NOMO-1 treated with dmso at 0.1 percent for 144 hours (cell line): ENCODE results near the gene PHC2.
A peak's percentile ranks its signal among the peaks of the same experiment; 100 is the strongest.

Source experiments
- DNase-seq: peaks from one replicate; lab custom pipeline; 2025; ENCODE audit not compliant: unreplicated experiment; lab: John Stamatoyannopoulos, UW

PHC2 gene

DNA sequence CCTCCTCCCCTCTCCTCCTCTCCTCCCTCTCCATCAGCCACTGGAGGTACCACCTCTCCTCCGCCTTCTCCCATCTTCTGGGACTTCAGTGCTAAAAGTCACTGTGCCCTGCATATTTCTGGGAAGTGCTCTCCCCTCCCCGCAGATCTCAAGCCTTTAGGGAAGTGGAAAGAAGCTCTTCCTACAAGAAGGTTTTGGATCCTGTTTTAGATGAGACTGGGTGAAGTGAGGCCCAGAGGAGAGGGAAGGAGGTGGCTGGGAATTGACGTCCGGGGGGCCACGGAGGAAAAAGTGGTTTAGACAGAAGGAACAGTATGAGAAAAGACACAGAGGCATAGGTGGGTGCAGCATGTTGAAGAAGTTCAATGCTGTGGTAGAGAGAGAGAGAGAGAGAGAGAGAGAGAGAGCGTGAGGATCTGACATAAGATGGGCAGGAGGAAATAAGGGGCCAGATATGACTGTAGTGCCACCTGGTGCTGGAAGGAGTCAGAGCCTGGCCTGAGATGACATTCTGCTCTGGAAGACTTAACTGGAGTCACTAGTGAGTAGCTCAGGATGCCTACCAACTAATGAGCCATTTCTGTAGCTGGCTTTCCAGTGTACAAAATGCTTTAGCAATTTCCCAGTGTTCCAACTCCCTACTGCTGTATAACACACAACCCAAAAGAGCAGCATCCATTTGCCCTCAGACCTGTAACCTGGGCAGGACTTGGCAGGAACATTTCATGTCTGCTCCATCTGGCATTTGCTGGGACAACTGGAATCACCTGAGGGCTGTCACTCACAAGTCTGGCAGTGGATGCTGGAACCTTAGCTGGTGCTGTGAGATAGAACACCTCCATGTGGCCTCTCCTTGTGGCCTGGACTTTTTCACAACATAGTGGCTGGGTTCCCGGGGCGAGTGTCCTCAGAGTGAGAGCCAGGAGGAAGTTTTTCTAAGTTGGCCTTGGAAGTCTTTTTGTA lies 24.9 kb upstream of the PHC2 start:
- peak; percentile 71 for DNase-seq

DNA sequence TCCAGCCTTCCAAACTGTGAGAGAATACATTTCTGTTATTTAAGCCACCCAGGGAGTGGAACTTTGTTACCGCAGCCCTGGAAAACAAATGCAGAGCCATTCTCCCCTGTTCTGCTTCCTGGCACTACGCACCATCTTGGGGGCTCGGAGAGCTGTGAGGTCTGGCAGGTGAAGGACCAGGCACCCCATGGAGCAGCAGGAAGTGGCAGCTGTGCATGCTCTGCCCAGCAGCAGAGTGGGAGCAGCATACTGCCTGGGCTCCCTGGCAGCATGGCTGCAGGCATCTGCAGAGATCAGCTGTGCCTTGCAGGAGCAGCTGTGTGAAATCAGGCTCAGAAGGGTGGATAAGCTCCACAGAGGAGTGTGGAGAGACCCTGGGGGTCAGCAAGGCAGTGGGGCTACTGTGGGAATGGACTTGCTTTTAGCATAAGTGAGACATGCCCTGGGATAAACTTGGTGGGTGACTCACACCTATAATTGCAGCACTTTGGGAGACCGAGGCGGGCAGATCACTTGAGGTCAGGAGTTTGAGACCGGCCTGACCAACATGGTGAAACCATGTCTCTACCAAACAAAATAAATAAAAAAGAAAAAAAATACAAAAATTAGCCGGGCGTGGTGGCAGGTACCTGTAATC lies 23.9 kb upstream of the PHC2 start:
- DNase-seq = no peak

DNA sequence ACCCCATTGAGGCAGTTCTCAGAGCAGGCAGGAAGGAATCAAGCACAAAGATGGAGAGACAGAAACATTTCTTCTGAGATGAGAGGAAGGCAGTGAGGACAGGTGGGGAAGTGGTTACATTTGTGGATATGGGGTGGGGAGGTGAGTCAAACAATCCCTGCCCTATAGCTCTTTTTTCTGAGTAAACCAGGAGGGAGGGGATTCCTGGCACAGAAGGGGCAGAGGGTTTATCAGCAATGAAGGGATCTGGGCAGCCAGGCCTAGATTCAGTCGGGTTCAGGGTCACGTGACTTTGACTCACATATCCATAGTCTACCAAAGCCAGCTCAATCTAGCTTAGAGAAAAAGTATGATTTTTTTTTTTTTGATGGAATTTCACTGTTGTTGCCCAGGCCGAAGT lies 15.7 kb upstream of the PHC2 start:
- DNase-seq = no peak

DNA sequence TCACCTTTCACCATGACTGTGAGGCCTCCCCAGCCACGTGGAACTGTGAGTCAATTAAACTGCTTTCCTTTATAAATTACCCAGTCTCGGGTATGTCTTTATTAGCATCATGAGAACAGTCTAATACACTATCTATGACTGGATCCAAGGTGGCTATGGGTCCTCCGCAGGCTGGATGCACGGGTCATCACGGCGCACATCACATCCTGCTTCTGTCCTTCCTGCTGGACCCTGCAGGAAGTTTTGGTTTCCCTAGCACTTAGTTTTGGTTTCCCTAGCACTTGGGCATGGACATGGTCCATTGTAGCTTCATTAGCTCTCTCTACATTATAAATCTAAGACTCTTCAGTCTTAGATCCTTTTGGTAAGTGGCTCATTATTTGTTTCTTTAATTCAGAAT lies 14.2 kb upstream of the PHC2 start:
- no peak for DNase-seq

DNA sequence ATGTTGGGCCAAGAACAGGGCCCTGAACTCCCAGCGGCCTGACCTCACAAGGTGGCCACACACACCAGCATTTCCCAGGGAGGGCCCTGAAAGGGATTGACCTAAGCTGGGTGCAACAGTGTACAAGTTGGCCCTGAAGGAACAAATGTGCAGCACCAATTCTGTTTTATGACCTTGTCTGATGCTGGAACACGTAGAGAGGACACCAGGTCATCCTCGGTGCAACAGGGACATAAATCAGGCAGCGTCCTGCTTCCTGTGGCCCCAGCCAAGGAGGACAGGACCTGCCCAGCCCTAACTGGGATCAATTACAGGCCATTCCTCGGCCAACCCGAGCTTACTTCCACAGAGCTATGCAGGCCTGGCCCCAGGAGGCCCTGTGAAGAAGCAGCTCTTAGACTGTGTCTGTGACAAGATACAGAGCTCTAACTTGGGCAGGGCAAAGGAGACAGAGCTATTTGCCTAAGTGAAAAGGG lies 12.8 kb upstream of the PHC2 start:
- DNase-seq = no peak

DNA sequence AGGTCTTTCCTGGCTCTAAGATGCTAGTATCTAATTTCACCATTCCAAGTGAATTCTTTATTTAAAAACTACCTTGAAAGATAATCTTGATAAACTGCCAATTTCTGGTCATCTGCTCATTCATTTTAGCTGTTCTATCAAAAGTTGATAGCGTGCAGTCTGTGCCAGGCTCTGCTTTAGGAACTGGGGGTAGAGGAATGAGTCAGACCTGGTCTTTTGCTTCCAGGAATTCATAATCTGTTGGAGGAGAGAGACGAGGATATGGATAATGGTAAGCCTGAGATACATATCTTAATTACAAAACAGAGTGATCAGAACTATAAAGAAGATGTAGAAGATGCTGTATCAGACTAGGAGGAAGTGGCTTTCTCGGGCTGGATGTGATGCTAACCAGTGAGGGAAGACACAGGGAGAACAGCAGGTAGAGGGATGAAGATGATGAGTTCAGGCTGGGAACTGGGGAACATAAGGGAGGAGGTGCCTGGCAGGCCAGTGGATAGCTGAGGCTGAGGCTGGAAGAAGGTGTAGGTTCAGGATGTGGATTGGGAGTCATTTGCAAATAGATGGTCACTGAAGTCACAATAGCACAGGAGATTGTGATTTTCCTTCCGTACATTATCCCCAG lies 12.3 kb upstream of the PHC2 start:
- no peak for DNase-seq

DNA sequence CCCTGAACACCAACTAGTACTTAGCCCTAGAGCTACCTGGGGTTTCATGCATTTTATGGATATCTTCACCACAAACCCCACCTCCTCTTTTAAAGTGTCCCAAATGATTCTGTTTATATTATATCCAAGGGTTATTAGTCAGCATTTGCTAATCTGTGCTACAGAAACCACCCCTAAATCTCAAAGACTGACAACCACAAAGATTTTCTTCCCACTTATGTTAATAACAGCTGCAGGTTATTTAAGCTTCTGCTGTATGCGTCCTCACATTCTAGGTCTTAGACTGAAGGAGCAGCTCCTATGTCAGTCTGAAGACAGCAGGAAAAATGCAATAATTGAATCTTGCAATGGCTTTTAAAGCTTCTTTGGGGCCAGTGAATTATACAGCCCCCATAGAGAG lies 11.2 kb upstream of the PHC2 start:
- no peak for DNase-seq

DNA sequence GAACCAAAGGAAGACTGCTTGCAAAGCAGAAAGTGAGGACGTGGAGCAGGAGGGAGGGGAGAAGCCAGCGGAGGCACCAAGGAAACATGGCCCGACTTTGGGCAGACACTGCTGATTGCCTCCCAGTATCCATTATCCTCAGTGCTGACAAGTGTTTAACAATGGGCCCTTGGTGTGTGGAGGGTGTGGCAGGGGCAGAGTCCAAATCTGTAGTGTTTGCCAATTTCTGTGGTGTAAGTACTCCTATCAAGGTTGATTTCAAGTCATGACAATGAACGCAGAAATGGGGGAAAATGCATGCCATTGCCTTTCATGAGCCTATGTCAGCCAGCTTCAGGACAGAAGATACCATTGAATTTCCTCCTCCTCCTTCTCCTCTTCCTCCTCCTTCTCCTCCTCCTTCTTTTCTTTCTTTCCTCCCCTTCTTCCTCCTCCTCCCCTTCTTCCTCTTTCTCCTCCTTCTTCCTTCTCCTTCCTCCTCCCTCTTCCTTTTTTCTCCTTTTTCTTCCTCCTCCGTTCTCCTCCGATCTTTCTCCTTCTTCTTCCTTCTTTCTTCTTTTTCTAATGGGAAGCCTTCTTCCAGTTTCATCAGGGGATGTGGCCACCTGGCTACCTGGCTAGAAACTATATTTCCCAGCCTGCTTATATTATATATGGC lies 10.3 kb upstream of the PHC2 start:
- DNase-seq = no peak

DNA sequence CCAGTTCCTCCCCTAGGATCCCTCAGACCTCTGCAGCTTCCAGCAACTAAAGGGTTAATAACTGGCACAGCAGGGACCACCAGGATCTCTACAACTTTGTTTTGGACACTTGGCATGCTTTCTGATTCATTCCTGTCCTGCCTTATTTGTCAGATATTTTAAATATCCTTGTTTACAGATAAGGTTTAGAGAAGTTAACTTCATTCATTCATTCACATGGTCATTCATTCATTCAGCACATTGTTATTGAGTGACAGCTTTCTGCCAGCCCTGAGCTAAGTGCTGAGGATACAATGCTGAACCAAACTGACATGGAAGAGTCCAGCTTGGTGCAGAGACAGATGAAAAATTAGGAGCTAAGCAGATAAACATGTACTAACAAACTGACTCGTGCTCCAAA lies 8.8 kb upstream of the PHC2 start:
- DNase-seq = no peak

DNA sequence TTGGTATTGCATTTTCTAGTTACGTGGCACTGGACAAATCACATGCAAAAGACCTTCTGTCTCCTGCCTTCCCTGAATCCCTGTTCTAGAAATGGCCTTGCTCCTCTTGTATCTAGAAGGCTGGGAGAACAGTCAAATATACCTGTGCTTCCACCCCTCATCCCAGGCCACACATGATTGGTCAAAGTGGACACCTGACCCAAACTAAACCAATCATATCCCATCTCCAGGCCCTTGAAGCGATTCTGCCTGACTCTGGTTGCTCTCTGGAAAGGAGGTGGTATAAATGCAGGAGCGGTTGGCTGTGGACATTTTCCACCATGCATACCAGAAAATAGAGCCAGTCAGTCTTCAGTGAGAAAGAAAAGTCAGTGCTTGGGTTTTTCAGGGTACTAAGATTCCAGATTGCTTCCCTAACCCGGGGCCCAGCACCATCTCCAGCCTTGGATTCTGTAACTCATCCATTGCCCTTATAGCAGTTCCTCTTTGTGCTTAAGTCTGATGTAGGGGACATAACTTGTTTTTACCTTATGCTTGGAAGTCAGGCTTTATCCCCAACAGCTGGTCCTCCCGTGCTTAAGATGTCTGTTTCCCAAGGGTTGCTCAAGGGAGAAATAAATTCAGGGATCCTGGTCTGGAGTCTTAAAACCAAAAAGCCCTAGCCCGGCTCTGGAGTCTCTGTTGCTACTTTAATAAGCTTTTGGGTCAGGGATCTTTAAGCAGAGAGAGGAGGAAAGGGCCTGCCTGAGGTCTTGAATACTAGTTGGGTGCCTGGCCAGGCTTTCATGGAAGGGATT lies 7.7 kb upstream of the PHC2 start:
- DNase-seq = no peak

DNA sequence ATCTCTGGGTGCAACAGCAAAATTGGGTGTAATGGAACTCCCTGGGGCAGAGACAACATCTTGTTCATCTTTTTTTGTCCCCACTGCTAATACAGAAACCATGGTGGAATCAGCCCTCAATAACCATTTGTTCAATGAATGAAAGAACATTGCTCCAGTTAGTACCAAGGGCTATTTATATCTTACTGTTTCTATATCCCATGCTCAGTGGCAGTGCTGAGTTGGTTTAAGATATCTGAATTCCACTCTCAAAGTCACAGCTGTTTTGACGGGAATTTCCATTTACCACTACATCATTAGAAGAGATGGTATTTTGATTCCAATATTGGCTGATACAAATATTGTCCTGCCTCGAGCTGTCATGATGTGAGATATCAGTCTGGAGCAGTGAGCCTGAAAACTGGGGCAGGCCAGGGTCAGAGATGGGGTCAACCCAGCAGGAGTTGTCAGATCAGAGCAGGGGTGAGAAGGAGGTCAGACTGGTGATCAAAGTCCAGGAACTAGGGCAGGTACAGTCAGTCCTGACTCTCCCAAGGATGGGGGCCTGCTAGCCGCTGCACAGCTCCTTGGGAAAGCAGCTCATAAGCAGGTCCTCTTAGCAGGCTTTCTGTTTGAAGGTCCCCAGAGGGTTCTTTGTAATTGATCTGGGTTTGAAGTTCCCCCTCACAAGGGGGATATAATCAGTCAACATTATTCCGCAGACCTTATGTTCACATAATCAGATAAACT lies 5.8 kb upstream of the PHC2 start:
- DNase-seq = no peak

DNA sequence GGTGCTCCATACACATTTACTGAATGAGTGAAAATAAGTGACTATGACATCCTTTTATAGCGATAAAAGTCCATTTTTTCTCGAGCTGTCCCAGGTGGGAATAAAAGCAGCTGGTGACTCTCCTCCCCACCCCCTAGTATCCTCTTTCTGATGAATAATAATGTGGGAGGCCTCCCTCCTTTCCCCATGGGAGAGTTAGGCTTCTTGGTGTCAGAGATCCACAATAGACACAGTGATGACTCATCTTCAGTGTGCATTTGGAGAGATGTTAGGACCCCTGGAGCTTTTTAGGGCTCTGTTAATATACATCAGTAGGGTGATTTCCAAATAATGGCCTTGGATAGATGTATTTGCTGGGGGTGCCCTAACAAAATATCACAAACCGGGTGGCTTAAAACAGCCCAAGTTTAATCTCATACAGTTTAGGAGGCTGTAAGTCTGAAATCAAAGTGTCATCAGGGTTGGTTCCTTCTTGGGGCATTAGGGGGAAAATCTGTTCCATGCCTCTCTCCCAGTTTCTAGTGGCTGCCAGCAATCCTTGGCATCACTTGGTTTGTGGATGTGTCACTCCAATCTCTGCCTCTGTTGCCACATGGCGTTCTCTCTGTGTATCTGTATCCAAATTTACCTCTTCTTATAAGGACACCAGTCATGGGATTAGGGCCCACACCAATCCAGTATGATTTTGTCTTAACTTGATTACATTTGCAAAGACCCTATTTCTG lies 4.4 kb upstream of the PHC2 start:
- no peak for DNase-seq

DNA sequence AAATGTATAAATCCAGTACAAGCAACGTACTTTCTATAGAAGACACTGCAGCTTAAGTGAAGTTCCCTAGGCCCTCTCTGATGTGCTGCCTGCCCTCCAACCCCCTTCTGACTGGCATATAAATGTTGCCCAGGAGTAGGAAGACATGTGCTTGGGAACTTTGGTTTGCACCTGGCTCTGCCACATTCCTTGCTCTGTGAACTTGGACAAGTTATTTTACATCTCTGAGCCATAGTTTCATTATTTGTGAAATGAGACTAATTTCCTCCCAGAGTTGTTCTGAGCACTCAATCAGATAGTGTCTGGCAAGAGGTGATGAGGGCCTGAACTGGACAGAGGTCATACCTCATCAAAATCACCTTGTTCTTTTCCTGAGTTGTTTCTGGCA lies 3.5 kb upstream of the PHC2 start:
- DNase-seq = no peak

DNA sequence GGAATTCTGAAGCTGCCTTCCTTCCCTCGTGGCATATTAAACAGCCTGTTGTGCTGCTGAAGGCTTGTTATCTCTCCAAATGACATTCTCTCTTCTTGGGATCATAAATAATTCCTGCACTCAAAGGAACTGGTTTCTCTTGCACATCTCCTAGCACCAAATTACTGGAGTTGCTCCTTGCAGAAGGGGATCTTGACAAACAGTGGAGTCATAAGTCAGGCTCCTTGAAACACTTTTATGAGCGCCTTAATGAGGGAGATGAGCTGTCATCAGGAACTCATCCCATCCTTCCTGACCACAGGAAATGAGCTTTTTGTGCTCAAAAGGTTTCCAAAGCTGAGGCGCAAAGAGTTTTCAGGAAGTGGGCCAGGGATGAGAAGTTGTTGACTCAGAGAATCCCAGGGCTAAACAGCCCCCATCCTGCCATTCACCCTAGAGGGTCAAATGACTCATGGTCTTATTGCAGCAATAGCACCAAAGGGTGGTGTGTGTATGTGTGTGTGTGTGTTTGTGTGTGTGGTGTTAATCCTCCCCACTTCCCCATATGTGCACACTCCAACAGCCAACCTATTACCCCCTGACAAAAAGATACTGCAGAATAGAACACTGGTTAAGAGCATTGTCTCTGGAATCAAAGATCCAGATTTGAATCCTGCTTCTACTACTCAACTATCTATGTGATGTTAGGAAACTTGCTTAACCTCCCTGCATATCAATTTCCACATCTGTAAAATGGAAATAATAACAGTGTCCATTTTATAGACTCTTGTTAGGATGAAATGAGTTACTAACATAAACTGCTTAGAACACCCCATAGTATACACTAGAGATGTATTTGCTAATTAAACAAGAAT lies 2.8 kb upstream of the PHC2 start:
- peak; percentile 92 for DNase-seq

DNA sequence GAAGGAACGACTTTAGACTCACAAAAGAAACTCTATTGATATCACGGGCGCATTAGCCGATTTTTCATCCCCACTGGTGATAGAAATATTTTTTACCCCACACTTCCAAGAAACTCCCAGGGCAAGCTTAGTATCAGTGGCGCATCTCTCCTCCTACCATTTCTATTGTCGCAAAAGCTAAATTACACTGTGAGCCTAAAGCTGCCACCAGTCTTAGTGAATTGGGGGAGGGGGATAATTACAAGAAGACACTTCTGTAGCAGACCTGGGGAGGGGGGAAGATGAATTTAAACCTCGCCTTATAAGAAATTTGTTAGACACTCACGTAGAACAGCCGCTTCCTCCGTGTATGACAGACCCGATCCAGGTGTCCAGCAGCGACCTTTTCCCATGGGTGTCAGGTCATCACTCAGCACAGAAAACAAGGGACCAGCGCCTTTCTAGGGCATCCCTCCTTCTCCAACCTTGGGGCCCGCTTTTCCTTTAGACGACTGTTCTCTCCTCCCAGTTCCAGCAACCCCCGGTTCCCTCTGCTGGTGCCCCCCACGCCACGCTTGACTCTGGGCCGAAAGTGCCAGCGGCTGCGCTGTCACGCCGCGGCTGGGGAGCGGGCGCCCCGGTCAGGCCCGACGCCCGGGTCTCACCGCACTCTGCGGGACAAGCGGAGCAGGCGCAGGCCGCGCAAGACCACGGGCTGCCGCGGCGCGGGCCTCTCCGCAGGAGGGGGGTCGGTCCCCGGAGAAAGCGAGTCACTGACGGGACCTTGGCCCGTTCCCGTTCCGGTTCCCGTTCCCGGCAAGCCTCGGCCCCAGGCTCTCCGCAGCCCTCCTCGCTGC lies 821 bp downstream of the PHC2 start:
- DNase-seq = no peak

DNA sequence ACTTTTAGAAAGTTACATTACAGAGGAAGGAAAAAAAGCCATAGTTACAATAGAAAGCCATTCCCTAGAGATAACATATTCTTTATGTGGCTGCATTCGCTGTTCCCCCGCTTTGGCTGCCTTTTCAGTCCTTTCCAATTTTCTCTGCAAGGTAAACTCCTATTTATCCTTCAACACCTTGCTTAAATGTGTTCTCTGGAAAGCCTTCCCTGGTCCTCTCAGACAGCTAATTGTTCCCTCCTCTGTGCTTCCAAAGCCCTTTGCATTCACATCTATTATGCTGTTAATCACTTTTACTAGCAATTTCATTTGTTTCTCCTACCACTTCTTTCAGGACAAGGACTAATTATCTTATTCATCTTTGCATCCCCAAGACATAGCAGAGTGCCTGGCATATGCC lies 1.6 kb downstream of the PHC2 start:
- DNase-seq = no peak

DNA sequence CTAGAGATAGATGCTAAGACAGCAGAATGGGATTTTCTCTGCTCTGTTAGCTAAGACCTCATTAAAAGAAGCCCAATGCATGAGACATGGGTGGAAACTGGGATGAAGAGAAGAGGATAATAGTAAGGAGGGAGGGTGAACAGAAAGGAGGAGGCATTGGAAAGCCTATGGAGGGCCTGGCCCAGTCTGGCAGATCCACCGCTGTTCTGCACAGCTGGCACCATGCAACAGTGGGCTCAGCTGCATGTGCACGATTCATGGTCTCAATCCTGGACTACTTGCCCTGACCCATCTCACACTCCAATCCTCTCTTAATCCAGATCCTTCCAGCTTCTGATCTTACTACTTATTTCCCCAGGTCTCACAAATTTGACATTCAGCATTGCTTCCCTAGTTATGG lies 2.2 kb downstream of the PHC2 start:
- DNase-seq = no peak

DNA sequence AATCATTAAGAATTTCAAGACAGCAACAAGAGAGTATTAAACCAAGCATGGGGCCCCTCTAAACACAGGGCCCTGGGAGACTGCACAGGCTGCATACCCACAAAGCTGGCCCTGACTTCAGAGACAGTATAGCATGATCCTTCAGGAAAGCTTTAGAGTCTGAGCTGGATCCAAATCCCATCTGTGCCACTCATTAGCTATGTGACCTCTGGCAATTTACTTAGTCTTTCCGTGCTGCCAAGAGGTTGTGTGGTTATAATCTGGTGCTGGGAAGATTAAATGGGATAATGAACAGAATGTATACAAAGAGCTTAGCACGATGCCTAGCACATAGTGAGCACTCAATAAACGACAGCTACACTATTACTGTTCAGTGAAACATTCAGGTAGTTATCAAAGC lies 4.0 kb downstream of the PHC2 start:
- DNase-seq = no peak
